Adipocyte (in vitro differentiated cells): Measurements from ENCODE around the gene ETNPPL.

Source experiments
- DNase-seq: peaks from one replicate; pipeline ENCODE4 v3.0.0-alpha.2; 2015; ENCODE audit warnings: low read depth
- H3K27me3 ChIP-seq: replicated peaks from 2 replicates; pipeline ENCODE4 v1.7.0; 2013; ENCODE audit warnings: mild to moderate bottlenecking, low read length, moderate library complexity; ENCODE audit not compliant: control insufficient read depth, insufficient read depth
- H3K36me3 ChIP-seq: 2 replicates; pipeline ENCODE4 v1.7.0; 2013; ENCODE audit warnings: low read length, mild to moderate bottlenecking, moderate library complexity; ENCODE audit not compliant: control insufficient read depth, insufficient read depth, severe bottlenecking
- H3K4me1 ChIP-seq: 2 replicates; pipeline ENCODE4 v1.7.0; 2013; ENCODE audit warnings: mild to moderate bottlenecking, low read length, moderate library complexity; ENCODE audit not compliant: control insufficient read depth, insufficient read depth
- H3K4me3 ChIP-seq: 2 replicates; pipeline ENCODE4 v1.7.0; 2013; ENCODE audit warnings: mild to moderate bottlenecking, low read length, moderate library complexity
- H3K9ac ChIP-seq: 2 replicates; pipeline ENCODE4 v1.7.0; 2013; ENCODE audit warnings: mild to moderate bottlenecking, low read length, moderate library complexity
- H3K9me3 ChIP-seq: 2 replicates; pipeline ENCODE4 v1.7.0; 2013; ENCODE audit warnings: mild to moderate bottlenecking, low read length, moderate library complexity; ENCODE audit not compliant: control insufficient read depth

ETNPPL gene

GRCh38 chr4:108787106-108787505 is 24.3 kb upstream of the ETNPPL start:
- H3K27me3 ChIP-seq, result no peaks in the 10 kb centered on the region
- no peaks in the 10 kb centered on the region for H3K4me1 ChIP-seq
- no peaks in the 10 kb centered on the region for H3K36me3 ChIP-seq
- DNase-seq, result no peak
- H3K9ac ChIP-seq, result no peak overlapping the region
- no peak overlapping the region for H3K4me3 ChIP-seq
- no peaks in the 10 kb centered on the region for H3K9me3 ChIP-seq

GRCh38 chr4:108786351-108786750 is 23.5 kb upstream of the ETNPPL start:
- no peak for DNase-seq
- Histone ChIP-seq H3K4me1 (no peaks in the 10 kb centered on the region), H3K4me3 (no peak overlapping the region), H3K9ac (no peak overlapping the region), H3K27me3 (no peaks in the 10 kb centered on the region), H3K9me3 (no peaks in the 10 kb centered on the region), H3K36me3 (no peaks in the 10 kb centered on the region)

DNA sequence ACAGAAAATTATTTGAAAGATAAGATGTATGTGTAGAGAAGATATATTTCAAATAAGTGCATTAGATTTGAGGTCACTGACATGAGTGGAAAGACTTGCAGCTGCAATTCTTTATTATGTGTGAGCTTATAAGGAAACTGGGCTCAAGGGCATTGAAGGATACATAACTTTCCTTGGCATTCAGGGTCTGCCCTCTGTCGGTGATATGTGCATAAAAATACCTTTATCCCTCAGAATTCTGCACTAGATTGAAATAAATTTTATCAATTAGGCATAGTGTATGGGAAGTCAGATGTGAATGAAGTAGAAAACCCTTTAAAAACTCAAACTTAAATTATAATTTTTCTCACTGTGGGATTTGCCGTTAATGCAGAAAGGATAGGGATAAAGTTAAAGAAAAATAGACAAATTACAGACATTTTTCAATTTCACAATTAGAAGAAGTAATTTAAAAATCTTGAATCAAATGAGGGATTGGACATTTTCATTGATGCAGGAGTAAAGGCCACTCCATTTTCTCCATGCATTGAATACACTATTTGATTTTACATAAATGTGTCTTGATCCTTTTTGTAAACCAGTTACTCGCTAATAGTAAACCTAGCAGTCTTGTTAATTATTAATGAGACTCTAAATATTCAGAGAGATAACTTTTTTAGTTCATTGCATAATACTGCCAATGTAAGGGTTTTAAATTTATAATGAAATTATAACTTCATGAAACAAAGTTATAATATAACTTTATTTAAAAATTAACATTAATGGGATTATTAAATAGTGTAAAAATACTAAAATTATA is 21.0 kb upstream of the ETNPPL start:
- Histone ChIP-seq H3K9me3 (no peaks in the 10 kb centered on the region), H3K4me3 (no peak overlapping the region), H3K9ac (no peak overlapping the region), H3K36me3 (no peaks in the 10 kb centered on the region), H3K4me1 (peaks cover 4% of the 10 kb centered on the region), H3K27me3 (no peaks in the 10 kb centered on the region)
- DNase-seq, result peak; percentile 62

GRCh38 chr4:108779958-108780357 is 17.1 kb upstream of the ETNPPL start:
- no peaks in the 10 kb centered on the region for H3K36me3 ChIP-seq
- H3K4me1 ChIP-seq, result peaks cover 4% of the 10 kb centered on the region
- no peak for DNase-seq
- no peaks in the 10 kb centered on the region for H3K27me3 ChIP-seq
- H3K9me3 ChIP-seq, result no peaks in the 10 kb centered on the region
- no peak overlapping the region for H3K9ac ChIP-seq
- H3K4me3 ChIP-seq, result no peak overlapping the region

- Histone ChIP-seq H3K27me3 (no peaks in the 10 kb centered on the region), H3K9me3 (no peaks in the 10 kb centered on the region), H3K4me1 (peaks cover 4% of the 10 kb centered on the region), H3K9ac (no peak overlapping the region), H3K4me3 (no peak overlapping the region), H3K36me3 (no peaks in the 10 kb centered on the region)
- DNase-seq, result no peak
Measured at GRCh38 chr4:108777388-108777787, 14.5 kb upstream of the ETNPPL start.

GRCh38 chr4:108775921-108776320 is 13.1 kb upstream of the ETNPPL start:
- no peaks in the 10 kb centered on the region for H3K9me3 ChIP-seq
- H3K27me3 ChIP-seq, result no peaks in the 10 kb centered on the region
- no peak overlapping the region for H3K4me3 ChIP-seq
- H3K36me3 ChIP-seq, result no peaks in the 10 kb centered on the region
- no peak for DNase-seq
- peaks cover 4% of the 10 kb centered on the region for H3K4me1 ChIP-seq
- no peak overlapping the region for H3K9ac ChIP-seq

DNA sequence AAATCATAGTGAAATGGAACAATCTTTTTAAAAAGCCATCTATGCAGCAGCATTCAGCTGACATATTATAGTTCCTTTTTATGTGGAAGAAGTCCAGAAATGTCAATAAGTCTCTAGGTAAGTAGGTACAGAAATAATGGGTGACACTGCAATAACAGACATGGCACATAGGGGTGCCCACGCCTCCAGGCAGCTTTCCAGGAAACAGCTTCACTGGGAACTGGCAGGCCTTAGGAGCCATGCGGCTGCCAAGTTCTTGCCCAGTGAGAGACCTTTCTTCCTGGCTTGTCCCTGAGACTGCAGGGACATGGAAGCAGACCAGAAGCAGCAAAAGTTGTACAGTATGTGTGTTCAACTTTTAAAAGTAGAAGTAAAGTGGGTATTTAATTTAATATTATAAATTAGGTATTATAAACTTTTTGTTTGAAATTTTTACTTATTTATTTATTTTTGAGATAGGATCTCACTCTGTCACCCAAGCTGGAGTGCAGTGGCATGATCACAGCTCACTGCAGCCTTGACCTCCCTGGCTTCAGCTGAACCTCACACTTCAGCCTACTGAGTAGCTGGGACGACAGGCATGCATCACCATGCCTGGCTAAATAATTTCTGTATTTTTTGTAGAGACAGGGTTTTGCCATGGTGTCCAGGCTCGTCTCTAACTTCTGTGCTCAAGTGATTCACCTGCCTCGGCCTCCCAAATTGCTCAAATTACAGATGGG is 12.1 kb upstream of the ETNPPL start:
- H3K27me3 ChIP-seq, result no peaks in the 10 kb centered on the region
- H3K4me3 ChIP-seq, result no peak overlapping the region
- no peaks in the 10 kb centered on the region for H3K9me3 ChIP-seq
- H3K9ac ChIP-seq, result no peak overlapping the region
- H3K4me1 ChIP-seq, result peaks cover 4% of the 10 kb centered on the region
- DNase-seq, result no peak
- H3K36me3 ChIP-seq, result no peaks in the 10 kb centered on the region

DNA sequence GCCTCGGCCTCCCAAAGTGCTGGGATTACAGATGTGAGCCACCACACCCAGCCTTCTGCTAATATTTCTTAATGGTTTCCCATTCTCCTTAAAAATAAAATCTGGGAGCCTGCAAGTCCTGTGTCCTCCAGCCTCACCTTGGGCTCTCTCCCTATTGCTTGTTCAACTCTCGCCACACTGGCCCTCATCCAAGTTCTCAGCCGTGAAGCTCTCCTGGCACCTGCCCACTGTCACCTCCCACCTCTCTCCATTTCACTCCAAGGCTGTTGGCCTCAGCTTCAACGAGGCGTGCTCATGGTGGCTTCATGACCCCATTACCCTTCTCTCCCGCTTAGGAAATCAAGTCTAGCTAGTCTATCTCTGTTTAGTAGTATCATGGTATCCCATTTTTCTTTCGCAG is 9.5 kb upstream of the ETNPPL start:
- H3K9me3 ChIP-seq, result no peaks in the 10 kb centered on the region
- H3K9ac ChIP-seq, result no peak overlapping the region
- no peaks in the 10 kb centered on the region for H3K27me3 ChIP-seq
- H3K36me3 ChIP-seq, result no peaks in the 10 kb centered on the region
- H3K4me3 ChIP-seq, result no peak overlapping the region
- DNase-seq, result no peak
- H3K4me1 ChIP-seq, result no peaks in the 10 kb centered on the region

DNA sequence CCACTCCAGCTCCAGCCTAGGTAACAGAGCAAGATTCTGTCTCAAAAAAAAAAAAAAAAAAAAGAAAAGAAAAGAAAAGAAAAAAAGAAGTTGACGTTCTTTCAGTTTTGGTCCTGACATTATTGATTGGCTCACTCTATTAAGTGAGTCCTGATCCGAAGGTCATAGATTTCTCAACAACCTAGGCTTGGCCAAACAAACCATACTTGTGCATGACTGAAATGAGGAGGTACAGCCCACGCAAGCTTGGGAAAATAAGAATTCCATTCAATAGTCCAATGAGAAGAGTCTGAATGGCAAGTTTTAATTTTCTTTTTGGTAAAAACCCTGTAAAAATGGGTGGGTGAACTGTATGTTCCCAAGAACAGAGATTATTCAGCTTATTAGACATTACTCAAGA is 3.2 kb upstream of the ETNPPL start:
- Histone ChIP-seq H3K9ac (no peak overlapping the region), H3K9me3 (no peaks in the 10 kb centered on the region), H3K36me3 (no peaks in the 10 kb centered on the region), H3K4me1 (peaks cover 9% of the 10 kb centered on the region), H3K4me3 (no peak overlapping the region), H3K27me3 (peaks cover 11% of the 10 kb centered on the region)
- DNase-seq, result no peak

- no peak overlapping the region for H3K4me3 ChIP-seq
- H3K9me3 ChIP-seq, result no peaks in the 10 kb centered on the region
- H3K9ac ChIP-seq, result no peak overlapping the region
- H3K36me3 ChIP-seq, result no peaks in the 10 kb centered on the region
- H3K27me3 ChIP-seq, result peaks cover 18% of the 10 kb centered on the region
- DNase-seq, result no peak
- peaks cover 9% of the 10 kb centered on the region for H3K4me1 ChIP-seq
Measured at GRCh38 chr4:108763986-108764385, 1.1 kb upstream of the ETNPPL start.

GRCh38 chr4:108763226-108763593 is 357 bp upstream of the ETNPPL start:
- H3K27me3 ChIP-seq, result peaks cover 18% of the 10 kb centered on the region
- no peaks in the 10 kb centered on the region for H3K9me3 ChIP-seq
- peak overlapping the region; percentile 85 for H3K4me3 ChIP-seq
- H3K4me1 ChIP-seq, result peaks cover 9% of the 10 kb centered on the region
- H3K9ac ChIP-seq, result peak overlapping the region; percentile 21
- no peaks in the 10 kb centered on the region for H3K36me3 ChIP-seq
- DNase-seq, result peak; percentile 24
